Germinal center (tissue), 1 donor: ENCODE results near the gene KL.

Experiments used
- DNase-seq: peaks from one replicate; pipeline ENCODE4 v3.0.0; 2012; ENCODE audit warnings: mixed read lengths, low spot score

Gene KL

GRCh38 chr13:33004511-33004910, 11.7 kb upstream of the KL start:
- DNase-seq, result no peak

- DNase-seq, result no peak
These were observed 10.1 kb upstream of the KL start for GRCh38 chr13:33006134-33006533.

- DNase-seq, result no peak
These were observed 9.6 kb upstream of the KL start for GRCh38 chr13:33006638-33007037.

GRCh38 chr13:33007237-33007636, 9.0 kb upstream of the KL start:
- DNase-seq, result no peak

GRCh38 chr13:33007950-33008349, 8.3 kb upstream of the KL start:
- DNase-seq, result no peak

GRCh38 chr13:33008946-33009722, 7.1 kb upstream of the KL start:
- no peak for DNase-seq

GRCh38 chr13:33011828-33012470, 4.3 kb upstream of the KL start:
- no peak for DNase-seq

GRCh38 chr13:33014291-33014690, 1.9 kb upstream of the KL start:
- no peak for DNase-seq

GRCh38 chr13:33015241-33015668, 968 bp upstream of the KL start:
- DNase-seq, result no peak

GRCh38 chr13:33015791-33016323, 366 bp upstream of the KL start:
- no peak for DNase-seq

GRCh38 chr13:33017323-33017929, 1.2 kb downstream of the KL start:
- peak; percentile 36 for DNase-seq

- no peak for DNase-seq
These were observed 2.7 kb downstream of the KL start for GRCh38 chr13:33018886-33019285.

GRCh38 chr13:33022986-33023385, 6.8 kb downstream of the KL start:
- DNase-seq, result no peak

GRCh38 chr13:33025220-33025744, 9.1 kb downstream of the KL start:
- no peak for DNase-seq

- no peak for DNase-seq
These were observed 10.4 kb downstream of the KL start for GRCh38 chr13:33026489-33027152.

GRCh38 chr13:33028620-33029019, 12.4 kb downstream of the KL start:
- DNase-seq, result no peak

- no peak for DNase-seq
These were observed 15.1 kb downstream of the KL start for GRCh38 chr13:33031277-33031676.

GRCh38 chr13:33032037-33032625, 15.9 kb downstream of the KL start:
- DNase-seq, result no peak

- no peak for DNase-seq
These were observed 17.0 kb downstream of the KL start for GRCh38 chr13:33033051-33033812.

GRCh38 chr13:33033986-33034385, 17.8 kb downstream of the KL start:
- DNase-seq, result no peak

- no peak for DNase-seq
These were observed 18.8 kb downstream of the KL start for GRCh38 chr13:33034882-33035520.
